ENCODE measurements around the gene DIPK1A.

DIPK1A gene

DNA sequence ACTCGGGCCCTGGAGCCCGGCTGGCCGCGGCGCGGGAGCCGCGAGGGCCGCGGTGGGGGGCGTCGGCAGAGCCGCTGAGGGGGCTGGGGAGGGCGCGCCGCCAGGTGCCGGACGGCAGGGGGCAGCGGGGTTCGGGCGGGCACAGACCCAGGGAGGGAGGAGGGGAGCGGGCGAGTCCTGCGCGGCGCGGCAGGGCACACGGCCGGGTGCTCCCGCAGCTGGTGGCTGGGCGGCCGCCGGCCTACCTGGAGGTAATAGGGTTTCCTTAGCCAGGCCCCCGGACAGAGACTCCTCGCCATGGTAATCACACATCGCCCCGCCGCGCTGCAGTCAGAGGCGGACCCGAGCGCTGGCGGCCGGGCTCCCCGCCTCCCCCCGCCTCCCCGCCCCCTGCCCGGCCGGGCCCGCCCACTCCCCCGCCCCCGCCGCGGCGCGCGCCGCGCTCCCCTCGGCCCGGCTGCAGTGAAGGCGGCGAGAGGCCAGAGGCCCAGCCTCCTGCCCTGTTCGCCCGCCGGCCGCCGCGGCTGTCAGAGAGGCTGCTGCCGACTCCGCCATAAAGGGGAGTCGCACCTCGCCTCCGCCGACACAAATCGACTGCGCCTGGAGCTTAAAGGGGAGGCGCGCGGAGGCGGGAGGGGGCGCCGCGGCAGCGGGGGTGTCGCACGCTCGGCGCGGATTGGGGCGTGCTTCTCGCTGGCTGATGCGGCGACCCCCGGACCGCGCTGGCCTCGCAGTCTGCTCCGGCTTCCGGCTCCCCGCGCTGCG is at the start of gene DIPK1A:
Gene DIPK1A (minus strand): TSS at position 332 of the 765 bp plus-strand sequence. CDS start 33 bp downstream, at position 299.
- intact Hi-C loops (cut with DNase I), result loop anchor here (2.0 kb wide), 2 partner anchors 17 to 33 kb away; no protein-coding TSS in a partner anchor
- DNase-seq, result peak; percentile 60 to 96 (median 74)

DNA sequence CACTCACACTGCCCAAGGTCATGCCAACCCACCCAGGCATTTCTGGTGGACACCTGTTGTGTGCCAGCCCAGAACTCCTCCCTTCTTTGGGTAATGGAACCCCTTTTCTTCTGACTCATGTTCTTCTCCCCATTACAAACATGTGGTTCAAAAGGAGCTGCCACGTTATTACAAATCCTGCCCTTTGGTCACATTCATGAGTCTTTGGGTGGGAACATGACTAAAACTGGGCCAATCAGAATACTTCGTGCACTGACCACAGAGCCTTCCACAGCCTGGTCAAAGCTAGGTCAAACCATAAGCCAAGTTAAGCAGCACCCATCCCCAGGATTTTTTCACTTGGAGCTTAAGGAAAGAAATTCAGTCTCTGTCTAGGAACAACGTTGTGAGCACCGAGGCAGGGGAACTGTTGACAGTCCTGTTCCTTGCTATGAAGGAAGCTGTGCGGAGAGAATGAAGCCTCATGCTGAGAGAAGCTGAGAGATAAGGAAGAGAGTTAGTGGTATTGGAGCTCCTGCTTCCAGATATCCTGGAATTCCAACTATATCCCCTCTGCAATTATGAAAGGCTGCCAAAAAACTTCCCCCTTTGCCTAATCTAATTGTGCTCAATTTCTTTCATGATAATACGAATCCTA is 46.8 kb upstream of the DIPK1A start:
- no peak for DNase-seq
- intact Hi-C loops (cut with DNase I), result no loop called here

DNA sequence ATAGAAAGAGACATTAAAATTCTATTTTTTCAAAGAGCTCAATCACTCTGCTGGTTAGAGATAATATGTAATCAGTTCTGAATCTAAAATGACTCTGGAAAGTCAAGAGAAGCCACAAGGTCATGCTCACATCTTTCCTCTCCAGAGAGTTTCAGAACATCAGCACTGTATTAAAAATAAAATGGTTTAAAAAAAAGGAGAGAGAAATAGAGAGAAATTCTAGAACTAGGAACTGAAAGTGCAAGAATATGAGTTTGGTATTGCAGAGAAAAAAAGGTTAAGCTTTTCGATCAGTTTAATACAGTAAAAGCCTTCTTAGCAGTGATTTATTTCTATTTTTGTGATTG is 44.0 kb upstream of the DIPK1A start:
- intact Hi-C loops (cut with DNase I), result no loop called here

DNA sequence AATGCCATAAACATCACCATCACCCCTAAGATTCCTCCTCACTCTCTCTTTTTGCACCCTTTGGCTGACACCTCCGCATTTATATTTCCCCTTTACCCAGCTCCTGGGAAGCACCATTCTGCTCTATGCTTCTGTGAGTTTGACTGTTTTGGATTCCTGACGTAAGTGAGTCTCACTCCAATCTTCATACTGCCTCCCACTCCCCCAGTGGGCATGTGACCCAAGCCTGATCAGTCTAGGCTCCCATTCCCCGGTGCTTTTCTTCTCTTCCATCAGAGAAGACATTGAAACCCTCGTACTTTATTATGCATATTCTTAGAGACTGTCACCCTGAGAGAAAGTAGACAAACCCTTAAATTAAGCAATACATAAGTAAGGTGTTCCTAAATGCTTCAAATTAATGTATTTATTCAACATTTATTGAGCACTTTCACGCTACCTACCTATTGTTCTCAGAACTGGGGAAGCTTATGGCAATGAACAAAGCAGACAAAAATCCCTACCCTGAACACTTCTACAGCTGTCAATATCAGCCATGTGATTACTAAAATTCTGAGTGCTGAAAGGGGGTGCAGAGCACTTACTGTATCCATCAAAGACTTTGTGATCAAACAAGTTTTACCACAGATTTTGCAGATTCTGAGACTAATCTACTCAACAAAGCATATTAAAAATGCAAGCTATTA is 43.4 kb upstream of the DIPK1A start:
- DNase-seq, result no peak

More for the DNA sequence above, 44.0 kb upstream of the DIPK1A start:
- DNase-seq, result no peak

DNA sequence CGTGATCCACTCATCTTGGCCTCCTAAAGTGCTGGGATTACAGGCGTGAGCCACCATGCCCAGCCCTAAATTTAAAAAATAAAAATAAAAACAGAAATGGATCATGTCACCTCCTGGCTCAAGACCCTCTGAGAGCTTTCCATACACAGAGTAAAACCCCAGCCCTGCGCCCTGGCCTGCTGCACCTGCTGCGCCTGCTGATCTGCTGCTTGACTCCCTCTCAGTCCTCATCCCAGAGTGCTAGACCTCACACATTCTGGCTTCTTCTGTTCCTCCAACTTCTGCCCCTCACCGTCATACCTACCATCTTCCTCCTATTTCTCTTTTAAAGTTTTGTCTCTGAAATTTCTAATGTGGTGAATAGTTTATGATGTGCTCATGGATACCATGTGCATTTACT is 42.7 kb upstream of the DIPK1A start:
- intact Hi-C loops (cut with DNase I), result no loop called here
- no peak for DNase-seq

More for the DNA sequence above, 43.4 kb upstream of the DIPK1A start:
- intact Hi-C loops (cut with DNase I), result no loop called here

DNA sequence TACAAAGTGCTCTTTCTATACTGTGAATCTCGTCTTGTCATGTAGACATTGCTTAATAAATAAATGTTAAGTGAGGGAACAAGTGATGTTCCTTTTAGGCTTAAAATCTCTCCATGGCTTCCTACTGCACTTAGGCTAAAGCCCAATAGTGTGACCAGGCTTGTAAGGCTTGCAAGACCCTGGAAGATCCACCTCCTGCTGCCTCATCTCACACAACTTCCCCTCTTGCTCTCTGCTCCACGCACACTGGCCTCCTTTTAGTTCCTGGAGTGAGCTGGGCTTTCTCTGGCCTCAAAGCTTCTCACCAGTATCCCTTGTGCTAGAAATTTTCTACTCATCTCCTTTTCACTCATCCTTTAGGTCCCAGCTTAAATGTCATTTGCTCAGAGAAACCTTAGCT is 41.5 kb upstream of the DIPK1A start:
- no peak for DNase-seq
- intact Hi-C loops (cut with DNase I), result no loop called here

DNA sequence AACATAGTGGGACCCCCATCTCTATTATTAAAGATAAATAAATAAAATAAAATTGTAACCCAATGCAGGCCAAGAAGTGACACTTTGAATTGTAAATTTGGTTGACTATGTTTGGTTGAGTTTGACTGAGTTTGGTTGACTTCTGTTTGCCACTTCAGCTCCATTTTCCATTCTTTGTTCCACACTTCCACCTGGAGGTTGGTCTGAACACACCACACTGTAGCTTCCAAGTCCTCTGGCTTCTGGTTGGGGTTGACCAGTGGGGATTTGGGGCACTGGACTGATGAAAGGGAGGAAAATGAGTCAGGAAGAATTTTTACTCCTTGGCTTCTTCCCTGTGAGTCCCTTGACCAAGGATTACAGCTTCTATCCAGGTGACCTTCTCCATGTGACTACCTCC is 40.6 kb upstream of the DIPK1A start:
- intact Hi-C loops (cut with DNase I), result no loop called here
- peak in 1 of 10 donors; percentile 21 for DNase-seq

DNA sequence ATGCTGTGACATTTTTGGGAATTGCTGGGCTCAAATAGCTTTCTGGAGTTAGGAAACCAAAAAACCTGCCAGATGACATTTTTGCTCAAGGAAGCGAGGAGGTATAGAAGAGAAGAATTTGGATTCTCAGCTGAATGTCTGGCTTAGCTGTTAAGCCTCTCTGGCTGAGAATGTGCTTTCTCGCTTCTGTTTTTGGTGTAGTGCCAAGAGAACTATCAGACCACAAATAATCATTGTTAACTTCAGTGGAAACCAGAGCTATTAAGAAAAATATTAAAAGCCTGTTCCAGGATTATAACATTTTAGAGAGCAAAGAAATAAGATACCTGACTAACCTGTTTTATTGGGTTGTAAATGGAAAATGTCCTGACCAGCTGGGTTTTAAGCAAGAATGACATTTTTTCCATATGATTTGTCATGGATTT is 39.5 kb upstream of the DIPK1A start:
- DNase-seq, result no peak
- intact Hi-C loops (cut with DNase I), result no loop called here

DNA sequence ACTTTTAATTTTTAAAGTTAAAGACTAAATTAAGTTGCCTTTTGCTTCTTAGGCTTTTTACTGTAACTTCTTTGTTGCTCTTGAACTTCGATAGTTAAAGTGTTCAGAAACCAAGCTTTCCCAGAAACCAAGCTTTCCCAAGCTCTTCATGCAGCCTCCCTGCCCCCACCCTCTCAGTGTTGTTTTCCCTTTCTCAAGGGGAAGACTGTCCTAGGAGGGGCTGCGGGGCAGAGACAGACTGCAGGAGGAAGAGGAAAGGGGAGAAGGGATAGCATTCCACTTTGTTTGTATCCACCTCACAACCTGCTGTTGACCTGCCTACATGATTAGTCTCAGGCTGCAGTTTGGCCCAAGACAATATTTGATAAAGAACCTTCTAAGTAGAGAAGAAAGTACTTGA is 39.0 kb upstream of the DIPK1A start:
- intact Hi-C loops (cut with DNase I), result no loop called here
- DNase-seq, result no peak

DNA sequence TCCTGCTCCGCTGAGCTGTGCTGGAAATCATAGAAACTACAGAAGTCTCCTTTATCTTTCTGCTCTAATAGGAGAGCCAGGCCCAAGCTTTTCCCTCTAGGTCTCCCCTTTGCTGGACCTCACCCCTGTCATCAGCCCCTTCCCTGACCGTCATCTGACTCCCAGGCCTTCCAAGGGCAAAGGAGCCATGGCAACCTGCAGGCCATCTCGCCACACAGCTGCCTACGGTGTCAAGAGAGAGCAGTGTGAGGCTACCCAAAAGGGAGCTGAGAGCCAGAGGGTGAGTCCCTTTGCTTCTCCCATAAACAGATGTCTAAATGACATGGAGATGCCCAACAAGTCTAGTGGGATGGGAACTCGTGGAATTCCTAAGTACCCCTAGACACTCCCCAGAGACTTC is 37.6 kb upstream of the DIPK1A start:
- intact Hi-C loops (cut with DNase I), result no loop called here
- DNase-seq, result peak in 1 of 10 donors; percentile 64

DNA sequence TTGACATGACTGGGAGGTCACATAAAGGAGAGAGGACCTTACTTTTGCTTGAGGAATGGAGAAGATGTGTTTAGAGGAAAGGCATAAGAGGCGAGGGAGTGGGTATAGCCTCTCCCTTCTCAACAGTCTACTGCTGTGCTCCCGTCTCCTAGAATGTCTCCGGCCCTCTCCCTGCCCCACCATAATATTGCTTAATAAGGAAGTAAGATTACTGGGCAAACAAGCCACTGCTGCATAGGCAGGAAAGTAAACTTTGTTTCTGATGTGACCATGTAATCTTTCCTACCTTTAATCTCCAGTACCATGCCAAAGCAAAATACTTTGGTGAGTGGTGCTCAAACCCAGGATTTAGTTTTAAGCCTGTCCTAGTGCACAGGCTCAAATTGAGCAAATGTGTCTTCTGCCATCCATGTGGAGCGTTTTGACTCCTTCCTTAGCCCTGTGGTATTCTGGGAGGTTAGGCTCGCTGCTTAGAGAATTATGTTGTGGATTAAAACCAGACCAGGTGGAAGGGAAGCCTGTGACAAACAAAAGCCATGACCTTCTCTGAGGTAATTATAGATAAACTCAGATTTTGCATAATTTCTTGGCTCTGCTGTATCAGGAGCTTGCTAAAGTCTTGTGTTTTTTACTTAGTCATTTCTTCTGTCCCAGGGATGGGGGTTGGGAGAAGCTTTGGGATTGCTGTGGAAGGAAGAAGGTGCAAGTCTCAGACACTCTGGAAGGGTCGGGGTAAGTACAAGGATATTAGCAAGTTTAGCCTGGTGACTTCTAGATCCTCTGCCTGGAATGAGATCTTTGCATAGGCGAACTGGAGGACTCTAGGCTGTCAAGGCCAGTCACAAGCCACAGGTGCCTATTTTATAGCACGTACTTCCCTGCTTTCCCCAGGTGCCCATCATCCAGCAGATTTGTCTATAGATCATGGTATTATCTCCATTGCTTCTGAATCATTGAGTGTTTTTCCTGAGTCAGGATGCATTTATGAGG is 34.5 kb upstream of the DIPK1A start:
- no peak for DNase-seq
- intact Hi-C loops (cut with DNase I), result loop anchor here (2.0 kb wide), 1 partner anchor 35 kb away; the partner anchor contains the start of gene DIPK1A

DNA sequence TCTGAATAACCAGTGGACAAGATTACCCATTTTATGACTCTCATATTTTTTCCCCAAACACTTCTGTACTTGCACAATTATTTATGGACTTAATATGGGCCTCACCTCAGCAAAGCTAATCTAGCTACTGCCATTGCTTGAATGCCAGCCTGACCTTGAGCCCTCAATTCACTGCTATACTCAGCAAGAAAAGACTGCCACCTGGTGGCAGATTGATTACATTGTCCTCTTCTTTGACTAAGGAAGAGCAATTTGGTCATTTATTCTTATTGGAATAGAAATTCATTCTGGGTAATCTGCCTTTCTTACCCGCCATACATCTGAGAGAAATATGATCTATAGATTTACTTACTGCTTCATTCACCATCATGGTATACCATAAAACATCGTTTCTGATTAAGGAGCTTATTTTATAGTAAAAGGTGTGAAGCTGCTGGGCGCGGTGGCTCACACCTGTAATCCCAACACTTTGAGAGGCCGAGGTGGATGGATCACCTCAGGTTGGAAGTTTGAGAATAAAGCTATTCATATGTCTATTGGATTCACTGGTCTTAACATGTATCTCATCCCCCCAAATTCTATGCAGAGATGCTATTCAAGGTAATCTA is 32.9 kb upstream of the DIPK1A start:
- intact Hi-C loops (cut with DNase I), result loop anchor here (1.0 to 2.0 kb wide), 2 partner anchors 33 to 135 kb away; partner anchors contain the start of gene DIPK1A

DNA sequence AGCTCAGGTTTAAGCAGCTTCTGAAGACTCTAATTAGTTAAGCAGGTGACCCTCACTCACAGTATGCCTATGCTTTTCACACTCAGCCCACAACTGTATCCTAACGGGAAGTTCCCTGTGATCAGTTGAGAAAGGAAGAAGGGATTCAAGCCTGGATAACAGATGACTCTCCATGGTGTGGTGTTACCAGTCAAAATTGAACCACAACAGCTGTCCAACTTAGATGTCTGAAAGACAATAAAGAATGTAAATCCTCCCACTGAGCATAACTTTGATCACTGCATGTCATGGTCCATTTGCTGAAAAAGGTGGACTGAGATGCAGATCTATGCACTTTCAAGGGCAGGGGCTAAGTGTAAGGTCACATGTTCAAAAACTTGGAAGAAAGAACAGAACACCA is 32.3 kb upstream of the DIPK1A start:
- no peak for DNase-seq
- intact Hi-C loops (cut with DNase I), result no loop called here

More for the DNA sequence above, 32.9 kb upstream of the DIPK1A start:
- DNase-seq, result peak in 5 of 10 donors; percentile 37 to 74 (median 56)

DNA sequence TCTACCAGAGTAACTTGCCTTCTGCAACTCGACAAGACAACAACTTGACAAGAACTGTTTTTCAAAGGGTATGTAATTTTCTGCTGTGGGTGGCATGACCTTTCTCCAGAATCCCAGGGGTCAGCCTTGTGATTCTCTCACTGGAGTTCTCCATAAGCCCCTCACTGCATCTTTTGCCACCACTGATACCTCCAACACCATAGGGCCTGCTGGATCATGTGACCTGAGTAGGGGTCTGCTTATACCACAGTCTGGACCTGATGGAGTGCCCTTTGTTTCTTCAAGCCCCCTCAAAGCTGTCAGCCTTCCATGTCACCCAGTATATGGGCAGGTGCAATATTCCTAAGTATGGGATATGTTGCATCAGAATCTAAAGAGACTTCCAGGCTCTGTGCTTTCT is 31.6 kb upstream of the DIPK1A start:
- no peak for DNase-seq
- intact Hi-C loops (cut with DNase I), result no loop called here

DNA sequence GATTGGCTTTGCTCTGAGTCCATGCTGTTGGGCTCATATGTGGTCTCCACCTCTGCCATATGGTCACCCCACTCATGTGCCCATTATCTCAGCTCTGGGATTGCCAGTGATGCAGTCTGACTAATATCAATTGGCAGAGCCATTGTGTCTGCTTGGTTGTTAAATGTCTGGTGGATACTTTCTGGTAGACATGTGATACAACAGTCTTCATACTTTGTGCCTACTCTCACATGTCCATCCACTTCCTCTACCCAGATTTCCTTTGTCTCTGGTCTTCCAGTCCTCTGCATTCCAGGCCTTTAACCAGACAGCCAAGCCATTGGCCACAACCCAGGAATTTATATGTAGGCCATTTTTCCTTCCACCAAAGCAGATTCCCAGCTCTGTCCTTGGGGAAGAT is 30.8 kb upstream of the DIPK1A start:
- DNase-seq, result no peak
- intact Hi-C loops (cut with DNase I), result no loop called here

DNA sequence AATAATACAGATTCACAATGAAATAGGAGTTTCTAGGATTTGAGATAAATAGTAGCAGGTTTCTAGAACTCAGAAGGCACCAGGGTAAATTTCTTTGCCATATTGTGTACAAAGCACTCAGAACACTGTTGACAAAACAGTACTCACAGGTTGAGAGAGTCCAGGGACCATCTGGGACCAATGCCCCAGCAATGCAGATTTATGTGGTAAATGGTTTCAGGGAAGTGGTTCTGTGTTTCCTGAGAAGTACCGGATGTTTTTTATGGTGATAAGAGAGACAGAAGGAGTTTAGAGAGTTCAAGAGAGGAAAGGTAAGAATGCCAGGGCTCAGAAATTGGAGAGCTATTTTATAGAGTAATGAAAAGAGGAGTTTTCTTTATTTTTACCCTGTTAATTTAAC is 29.6 kb upstream of the DIPK1A start:
- DNase-seq, result no peak
- intact Hi-C loops (cut with DNase I), result no loop called here

DNA sequence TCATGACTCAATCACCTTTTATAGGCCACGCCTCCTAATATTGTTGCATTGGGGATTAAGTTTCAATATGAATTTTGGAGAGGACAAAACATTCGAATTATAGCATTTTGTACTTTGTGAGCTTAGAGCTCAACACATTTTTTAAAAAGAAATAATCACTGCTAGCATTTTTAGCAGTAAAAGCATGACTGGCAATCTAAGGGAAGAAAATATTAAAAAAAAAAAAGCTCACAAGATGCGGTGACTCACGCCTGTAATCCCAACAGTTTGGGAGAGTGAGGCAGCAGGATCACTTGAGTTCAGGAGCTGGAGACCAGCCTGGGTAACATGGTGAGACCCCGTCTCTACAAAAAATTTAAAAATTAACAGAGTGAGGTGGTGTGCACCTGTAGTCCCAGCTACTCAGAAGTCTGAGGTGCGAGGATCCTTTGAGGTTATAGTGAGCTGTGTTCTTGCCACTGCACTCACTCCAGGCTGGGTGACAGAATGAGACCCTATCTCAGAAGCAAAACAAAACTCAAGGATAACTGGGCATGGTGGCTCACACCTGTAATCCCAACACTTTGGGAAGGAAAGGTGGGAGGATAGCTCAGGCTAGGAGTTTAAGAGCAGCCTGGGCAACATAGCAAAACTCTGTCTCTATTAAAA is 28.8 kb upstream of the DIPK1A start:
- intact Hi-C loops (cut with DNase I), result no loop called here
- no peak for DNase-seq

DNA sequence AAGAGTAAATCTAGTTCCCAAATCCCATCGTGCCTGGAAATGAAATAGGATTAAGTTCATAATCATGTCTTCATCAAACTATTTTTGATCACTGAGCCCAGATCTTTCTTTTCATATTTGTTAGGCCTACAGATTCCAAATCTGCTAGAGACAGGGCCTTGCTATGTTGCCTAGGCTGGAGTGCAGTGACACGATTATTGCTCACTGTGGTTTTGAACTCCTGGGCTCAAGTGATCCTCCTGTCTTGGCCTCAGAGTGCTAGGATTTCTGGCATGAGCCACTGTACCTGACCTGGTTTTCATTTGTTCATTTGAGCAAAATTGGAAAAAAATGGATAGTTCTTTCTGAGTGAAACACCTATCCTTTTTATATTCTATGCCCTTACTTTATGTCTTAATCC is 28.0 kb upstream of the DIPK1A start:
- intact Hi-C loops (cut with DNase I), result no loop called here
- DNase-seq, result no peak

DNA sequence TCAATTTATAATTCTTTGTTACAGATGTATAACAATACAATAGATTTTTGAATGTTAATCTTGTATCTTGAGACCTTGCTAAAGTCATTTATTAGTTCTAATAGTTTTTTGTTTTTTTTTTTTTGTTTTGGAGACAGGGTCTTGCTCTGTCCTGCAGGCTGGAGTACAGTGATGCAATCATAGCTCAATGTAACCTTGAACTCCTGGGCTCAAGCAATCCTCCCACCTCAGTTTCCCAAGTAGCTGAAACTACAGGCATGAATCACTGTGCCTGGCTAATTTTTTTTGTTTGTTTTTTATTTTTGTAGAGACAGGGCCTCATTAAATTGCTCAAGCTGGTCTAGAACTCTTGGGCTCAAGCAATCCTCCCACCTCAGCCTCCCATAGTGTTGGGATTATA is 26.2 kb upstream of the DIPK1A start:
- DNase-seq, result no peak
- intact Hi-C loops (cut with DNase I), result no loop called here
